GM19099 (cell line): ENCODE results near the gene RGP1.

ENCODE experiments used
- POLR2A ChIP-seq: IDR thresholded peaks from 3 replicates; pipeline ENCODE4 v1.6.1; 2011; ENCODE audit warnings: low read depth; ENCODE audit not compliant: insufficient read length; ENCODE audit errors: extremely low read depth

Gene RGP1

DNA sequence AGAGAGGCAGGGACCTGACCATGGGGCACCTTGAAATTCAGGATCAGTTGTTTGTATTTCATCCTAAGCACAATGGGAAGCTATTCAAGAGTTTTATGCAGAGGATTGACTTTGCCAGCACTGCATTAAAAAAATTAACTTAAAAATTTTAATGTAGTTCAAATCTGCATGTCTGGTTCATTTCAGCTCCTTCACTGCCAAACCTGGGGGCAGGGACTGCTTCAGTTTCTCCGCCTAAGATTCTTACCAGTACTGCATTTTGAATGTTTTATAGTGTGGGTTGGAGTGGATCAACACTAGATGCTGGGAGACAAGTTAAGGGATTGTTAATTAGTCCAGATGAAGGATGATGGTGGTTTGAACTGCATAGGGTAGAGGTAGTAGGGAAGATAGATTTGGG, 20.7 kb downstream of the RGP1 start:
- no peak for TF ChIP-seq POLR2A

DNA sequence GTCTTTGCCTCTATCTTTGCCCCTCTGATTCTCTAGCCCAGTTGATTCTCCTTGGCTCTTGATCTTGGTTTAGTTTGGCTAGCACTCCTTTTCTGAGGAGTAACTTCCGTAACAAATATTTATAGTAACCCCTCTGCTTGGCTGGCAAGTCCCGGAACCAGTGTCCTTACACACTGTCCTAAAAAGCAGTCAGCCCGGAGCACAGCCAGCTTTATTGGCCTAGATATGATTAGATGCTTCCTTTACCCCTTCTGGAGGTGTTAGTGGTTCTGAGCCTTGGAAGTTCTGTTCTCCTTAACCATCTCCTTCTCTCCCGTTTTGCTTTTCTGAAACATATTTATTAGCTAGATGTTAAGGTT, 22.0 kb downstream of the RGP1 start:
- no peak for TF ChIP-seq POLR2A

DNA sequence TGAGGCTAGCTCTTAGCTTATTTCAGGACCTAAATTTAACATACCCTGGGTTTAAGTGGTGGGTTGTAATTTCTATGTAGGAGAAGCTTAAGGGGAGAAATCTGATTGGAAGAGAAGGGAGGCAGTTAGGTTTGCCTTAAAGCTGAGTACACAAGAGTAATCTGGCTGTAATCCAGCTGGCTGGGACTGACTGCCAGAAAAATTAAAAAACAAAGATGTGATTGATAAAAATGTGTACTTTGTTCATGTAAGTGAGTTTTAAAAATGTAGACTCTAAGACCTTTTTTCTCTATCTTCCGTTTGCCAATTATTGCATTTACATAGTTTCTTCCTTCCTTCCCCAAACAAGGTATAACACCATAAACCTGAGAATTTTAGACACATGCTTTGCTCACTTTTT, 22.4 kb downstream of the RGP1 start:
- TF ChIP-seq POLR2A = no peak

DNA sequence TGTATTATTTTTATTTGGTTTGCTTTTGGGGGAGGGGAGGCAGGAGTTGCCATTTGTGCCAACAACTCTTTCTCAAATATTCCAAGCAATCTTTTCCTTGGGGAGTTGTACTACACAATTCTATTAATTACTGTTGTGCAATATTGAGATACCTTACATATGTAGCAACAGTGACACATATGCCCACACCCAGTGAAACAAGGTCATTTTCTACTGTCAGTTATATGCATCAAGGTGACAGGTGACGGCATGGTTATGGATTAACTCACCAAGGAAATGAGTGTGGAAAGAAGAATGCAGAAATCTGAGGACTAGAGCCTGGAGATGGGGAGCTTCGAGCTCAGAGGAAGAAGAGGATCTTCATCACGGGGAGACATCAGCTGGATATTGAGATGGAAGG, 22.9 kb downstream of the RGP1 start:
- no peak for TF ChIP-seq POLR2A

DNA sequence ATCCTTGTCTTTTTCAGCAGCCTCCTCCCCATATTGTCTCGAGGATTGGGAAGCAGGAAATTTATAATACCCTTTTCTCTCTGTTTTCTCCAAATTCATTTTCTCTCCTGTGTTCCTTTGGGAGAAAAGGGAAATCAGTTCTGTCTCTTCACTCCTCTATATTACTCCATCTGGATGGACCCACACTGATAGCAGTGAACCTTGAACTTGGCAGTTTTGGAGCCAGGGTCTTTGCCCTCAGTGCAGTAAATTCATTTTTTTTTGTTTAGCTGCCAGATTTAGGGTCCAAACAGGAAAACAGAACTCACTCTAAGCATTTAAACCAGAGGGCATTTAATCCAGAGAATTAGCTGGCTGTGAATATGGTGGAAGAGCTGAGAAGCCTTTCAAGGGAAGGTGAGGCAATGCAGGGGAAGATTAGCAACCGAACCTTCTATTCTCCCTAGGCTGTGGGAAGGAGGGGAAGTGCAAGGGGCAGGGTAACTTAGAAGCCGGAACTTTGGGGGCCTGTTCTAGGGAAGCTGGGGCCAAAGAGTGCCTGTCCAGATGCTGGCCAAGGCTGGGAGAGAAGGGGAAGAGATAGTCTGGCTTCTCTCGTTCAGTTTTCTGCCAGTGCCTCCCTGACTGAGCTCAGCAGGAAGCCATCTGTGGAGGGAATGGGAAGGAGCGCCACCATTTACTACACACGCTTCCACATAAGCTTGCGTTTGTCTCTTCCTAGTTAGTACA, 26.0 kb downstream of the RGP1 start:
- no peak for TF ChIP-seq POLR2A

DNA sequence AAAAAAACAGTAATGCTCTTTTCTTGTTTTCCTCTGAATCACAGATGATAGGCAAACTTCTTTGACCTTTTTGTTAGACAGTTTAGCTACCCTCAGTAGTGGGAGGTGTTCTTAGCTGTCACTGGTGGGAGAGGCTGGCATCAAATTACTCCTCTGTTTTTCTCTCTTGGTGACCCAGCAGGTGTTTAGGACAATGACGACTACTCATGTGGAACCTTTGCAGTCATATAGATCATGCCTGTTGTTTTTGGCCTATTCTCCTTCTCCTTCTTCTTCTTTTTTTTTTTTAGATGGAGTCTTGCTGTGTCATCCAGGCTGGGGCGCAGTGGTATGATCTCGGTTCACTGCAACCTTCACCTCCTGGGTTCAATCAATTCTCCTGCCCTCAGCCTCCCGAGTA, 26.9 kb downstream of the RGP1 start:
- no peak for TF ChIP-seq POLR2A

DNA sequence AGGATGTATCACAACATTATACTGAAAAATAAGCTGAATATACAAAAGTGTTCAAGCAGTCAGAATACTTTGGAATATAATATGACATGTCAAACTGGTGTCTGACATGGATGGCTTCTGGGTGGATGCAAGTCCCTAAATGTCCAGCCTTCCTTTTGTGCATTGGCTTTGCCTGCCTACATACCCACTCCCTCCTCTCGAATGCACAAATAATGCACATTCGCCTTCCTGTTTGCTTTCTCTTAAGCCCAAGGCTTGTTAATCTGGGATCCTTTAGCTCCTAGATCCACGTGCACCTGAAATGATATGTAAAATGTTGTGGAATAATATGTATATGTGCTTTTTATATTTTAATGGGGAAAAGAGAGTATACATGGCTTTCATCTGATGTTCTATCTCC, 29.4 kb downstream of the RGP1 start:
- TF ChIP-seq POLR2A = no peak

DNA sequence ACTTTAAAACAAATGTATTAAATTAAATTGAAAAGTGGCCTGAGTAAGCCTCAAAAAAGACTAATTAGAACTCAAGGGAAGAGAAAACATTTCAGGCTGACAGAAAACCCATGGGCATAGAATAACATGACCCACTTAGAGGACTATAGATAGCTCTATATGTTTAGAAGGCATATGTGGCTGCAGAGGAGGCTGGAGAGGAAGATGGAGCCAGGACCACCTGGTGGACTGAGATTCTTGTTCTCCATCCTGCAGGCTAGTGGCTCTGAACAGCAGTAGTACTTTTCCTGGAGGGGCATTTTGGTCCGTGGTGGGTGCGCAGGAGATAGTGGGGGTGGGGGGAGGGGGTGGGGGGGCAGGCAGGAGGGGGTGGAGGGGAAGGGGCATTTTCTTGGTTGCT, 32.0 kb downstream of the RGP1 start:
- TF ChIP-seq POLR2A = no peak

DNA sequence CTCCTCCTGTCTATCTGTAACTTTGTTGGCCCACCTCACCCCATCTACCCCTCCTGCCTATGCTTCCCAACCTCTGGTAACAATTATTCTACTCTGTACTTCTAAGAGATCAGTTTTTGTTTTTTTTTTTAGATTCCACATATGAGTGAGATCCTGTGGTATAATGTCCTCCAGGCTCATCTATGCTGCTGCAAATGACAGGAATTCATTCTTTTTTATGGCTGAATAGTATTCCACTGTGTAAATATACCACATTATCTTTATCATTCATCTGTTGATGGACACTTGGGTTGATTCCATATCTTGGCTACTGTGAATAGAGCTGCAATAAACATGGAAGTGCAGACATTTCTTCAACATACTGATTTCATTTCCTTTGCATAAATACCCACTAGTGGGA, 34.3 kb downstream of the RGP1 start:
- TF ChIP-seq POLR2A = no peak

DNA sequence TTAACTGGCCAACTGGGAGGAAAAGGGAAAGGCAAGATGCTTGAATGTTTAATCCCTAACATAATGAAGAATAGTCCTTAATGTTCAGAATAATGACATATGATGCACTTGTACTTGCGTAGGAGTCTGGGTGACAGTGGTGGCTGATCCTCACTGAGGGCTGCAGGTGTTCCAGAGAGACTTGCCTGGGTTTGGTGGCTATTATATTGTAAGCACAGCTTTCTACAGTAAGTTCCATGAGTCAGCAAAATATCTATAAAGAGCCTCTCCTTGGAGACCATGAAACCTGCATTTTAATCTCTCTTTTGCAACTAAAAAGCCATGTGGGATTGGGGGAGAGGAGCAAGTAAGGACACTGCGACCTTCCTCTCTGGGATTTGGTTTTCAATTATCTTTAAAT, 40.5 kb downstream of the RGP1 start:
- no peak for TF ChIP-seq POLR2A

DNA sequence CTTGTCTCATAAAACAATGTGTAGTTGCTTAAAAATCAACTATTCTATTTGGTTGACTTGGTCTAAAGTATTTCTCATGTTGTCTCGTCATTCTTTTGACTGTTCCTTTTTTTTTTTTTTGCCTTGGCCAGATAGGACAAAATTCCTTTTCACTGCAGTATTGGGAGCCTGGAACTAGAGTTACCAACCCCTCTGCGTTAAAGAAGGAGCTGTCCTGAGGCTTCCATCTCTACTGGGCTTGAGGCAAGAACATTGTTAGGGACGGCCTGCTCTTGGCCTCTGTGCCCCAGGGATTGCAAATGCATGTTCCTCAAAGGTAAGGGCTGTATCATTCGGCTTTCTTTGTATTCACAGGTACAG, 40.9 kb downstream of the RGP1 start:
- no peak for TF ChIP-seq POLR2A

DNA sequence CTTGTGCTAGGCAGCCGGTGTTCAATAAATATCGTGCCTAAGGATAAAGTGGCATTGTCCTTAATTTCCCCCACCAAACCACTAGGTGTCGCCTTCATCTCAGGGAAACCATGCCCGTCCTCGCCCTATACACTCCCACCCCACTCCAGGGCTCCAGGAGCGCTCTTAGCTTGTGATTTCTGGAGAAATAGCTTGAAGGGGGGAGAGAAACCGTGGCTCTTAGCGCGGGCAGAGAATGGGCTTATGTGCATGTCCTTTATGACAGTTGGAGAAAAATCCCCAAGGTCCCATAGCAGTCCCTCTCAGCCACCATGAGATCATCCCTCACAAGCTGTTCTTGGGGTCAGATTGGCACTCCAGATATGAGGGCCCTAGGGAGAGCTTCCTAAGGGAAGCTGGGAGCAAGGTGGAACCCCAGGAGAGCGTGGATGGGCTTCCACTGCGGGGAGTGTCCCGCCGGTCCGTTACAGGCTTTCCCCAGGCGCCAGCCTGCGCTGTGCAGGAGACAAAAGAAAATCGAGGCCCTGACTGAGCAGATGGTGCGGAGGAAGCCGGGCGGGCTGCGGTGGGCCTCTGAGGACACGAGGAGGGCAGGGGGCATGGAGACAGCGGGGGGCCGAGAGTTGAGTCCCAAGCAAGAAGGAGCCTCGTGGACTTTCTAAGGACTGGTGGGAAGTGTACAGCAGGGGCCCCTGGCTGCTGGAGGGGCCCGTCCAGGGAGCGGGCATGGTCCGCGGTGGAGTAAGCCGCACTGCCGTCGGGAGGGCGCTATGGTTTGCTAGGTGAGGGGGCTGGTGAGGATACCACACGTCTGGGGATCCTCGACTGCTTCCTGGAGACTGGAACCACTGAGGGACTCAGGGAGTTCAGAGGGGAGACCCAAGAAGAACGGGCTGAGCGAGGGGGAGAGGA, 41.6 kb downstream of the RGP1 start:
- no peak for TF ChIP-seq POLR2A

DNA sequence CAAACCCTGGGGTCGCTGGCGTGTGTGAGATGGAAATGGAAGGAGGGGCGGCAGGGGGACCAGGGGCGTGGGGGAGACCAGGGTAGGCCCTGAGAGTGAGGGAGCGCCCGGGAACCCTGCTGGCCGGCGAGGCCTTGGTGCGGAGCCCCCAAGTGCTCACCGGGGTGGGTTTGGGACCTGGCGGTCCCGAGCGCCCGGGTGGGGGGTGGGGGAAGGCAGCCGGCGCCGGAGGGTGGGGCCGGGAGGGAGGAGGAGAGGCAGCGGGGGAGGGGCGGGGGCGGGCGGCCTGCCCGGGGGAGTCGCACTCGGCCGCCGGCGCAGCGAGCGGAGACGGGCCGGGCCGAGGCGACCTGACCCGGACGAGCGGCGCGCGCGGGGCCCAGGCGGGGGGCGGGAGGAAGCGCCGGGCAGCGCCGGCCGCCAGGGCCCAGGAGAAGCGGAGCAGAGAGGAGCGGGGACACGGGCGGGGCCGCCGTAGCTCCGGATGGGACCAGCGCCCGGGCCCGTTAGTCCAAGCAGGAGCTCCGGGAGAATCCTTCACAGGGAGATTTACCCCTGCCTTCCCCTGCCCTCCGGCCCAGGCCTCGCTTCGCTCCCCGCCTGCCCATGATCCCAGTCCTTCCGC, 42.3 kb downstream of the RGP1 start, which contains the start of gene NPR2:
Gene NPR2, plus strand, starts transcription at position 295 of the 625 bp plus-strand sequence. CDS start 818 bp downstream, outside the sequence.
- no peak for TF ChIP-seq POLR2A

DNA sequence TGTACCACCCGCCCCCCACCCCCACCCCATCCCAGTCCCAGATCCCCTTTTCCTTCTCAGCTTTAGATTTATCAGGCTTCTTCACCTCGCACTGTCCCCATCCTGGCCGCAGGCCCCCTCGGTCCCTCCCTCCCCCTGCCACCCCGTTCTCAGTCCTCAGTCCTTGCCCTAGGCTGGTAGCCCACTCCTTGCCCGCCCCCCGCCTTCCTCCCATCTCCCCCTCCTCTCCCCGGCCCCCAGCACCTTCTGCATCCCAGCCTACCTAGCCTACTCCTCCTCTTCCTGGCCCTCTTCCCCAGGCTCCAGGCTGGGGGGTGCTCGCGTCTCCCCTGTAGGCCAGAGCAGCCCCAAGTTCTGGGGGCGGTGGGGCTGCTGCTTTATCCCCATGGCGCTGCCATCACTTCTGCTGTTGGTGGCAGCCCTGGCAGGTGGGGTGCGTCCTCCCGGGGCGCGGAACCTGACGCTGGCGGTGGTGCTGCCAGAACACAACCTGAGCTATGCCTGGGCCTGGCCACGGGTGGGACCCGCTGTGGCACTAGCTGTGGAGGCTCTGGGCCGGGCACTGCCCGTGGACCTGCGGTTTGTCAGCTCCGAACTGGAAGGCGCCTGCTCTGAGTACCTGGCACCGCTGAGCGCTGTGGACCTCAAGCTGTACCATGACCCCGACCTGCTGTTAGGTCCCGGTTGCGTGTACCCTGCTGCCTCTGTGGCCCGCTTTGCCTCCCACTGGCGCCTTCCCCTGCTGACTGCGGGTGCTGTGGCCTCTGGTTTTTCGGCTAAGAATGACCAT, 43.1 kb downstream of the RGP1 start:
- no peak for TF ChIP-seq POLR2A

DNA sequence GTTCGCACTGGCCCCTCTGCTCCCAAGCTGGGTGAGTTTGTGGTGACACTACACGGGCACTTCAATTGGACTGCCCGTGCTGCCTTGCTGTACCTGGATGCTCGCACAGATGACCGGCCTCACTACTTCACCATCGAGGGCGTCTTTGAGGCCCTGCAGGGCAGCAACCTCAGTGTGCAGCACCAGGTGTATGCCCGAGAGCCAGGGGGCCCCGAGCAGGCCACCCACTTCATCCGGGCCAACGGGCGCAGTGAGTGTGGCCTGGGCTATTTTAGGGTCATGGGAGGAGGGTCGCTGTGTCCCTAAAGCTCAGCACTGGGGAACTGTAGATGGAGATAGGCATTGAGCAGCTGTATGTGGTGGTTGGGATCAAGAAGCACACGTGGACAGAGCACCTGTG, 43.7 kb downstream of the RGP1 start:
- no peak for TF ChIP-seq POLR2A
